Stimulated activated CD4-positive, alpha-beta T cell treated with anti-CD3 and anti-CD28 coated beads, Interleukin-2, amount 100 ng/mL, for 24 hours (primary cell): Measurements from ENCODE around the gene FUOM.
A peak's percentile ranks its signal among the peaks of the same experiment; 100 is the strongest.
"Not testable (repeated sequence)": the region's sequence is repeated elsewhere in the genome, so short reads cannot be mapped to it uniquely, and the experiment has no call there.

Experiments used
- DNase-seq, 2 donors: peaks; one replicate each; pipeline ENCODE4 v3.0.0-alpha.2; 2020

FUOM gene

DNA sequence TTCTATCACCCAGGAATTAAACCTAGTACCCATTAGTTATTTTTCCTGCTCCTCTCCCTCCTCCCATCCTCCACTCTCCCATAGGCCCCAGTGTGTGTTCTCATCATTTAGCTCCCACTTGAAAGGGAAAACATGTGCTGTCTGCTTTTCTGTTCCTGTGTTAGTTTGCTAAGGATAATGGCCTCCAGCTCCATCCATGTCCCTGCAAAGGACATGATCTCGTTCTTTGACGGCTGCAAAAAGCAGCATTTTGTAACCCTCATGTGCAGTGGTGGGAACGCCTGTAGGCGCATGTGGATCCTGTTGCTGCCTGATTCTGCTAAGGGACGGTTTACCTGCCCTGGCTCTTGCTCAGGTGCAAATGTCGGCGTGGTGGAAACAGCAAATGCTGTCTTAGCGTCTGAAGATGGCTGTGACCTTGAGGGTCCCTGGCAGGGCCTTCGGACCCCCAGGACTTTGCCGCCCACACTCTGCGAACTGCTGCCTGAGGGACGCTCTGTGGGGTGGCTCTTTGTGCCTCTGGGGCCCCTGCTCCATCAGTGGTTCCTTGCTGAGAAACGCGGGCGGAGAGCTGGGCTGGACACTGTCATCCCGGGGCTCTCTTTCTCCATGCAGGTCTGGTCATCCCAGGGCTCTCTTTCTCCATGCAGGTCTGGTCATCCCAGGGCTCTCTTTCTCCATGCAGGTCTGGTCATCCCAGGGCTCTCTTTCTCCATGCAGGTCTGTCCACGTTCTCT lies 30.6 kb upstream of the FUOM start:
- DNase-seq = no peak

DNA sequence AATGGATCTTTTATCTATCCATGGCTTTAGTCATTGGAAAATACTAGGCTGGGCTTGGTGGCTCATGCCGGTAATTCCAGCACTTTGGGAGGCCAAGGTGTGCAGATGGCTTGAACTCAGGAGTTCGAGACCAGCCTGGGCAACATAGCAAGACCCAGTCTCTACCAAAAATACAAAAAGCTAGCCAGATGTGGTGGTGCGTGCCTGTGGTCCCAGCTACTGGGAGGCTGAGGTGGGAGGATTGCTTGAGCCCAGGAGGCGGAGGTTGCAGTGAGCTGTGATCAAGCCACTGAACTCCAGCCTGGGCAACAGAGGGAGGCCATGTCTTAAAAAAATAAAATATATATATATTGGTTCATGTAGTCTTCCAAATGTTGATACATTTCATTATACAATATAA lies 29.1 kb upstream of the FUOM start:
- not testable (repeated sequence) for DNase-seq

DNA sequence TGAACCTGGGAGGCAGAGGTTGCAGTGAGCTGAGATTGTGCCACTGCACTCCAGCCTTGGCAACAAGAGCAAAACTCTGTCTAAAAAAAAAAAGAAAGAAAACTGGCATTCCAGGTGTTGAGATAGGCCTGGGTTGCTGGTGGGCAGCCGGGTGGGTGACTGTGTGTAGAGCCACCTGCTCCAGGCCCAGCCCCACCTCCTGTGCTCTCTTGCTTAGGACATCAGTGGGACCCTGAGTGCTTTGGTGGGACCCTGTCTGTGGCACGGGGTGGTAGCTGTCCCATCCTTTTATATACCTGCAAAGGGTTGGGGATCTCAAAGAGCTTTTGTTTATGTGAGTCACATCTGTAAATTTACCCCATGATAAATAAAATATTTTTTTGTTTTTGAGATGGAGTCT lies 27.4 kb upstream of the FUOM start:
- DNase-seq = no peak

DNA sequence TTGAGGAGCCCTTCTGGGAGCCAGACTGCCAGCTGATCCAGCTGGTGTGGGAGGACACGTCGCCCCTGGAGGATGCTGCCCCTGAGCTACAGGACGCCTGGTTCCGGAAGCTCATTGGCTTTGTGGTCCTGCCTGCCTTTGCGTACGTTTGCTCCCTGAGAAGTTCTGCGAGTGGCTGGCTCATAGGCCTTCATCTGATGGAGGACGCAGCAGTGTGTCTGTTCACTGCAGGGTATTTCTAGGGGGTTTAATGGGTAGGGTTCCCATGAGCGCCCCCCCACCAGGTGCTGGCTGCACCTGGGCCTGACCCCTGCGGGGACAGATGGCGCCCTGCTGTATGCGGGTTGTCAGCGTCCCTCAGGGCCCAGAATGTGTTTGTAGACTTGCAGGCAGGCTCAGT lies 26.3 kb upstream of the FUOM start:
- DNase-seq = no peak

DNA sequence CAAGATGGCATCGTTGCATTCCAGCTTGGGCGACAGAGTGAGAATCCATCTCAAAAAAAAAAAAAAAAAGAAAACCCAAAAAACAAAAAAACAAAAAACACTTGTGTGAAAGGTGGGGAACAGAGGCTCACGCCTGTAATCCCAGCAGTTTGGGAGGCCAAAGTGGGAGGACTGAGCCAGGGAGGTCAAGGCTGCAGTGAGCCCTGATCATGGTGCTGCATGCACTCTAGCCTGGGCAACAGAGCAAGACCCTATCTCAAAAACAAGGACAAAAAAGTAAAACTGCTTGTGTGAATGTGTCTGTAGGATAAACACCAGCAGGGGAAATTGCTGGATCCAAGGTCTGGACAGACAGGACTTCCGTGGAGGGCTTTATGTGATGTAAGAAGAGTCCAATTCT lies 25.7 kb upstream of the FUOM start:
- DNase-seq = no peak

DNA sequence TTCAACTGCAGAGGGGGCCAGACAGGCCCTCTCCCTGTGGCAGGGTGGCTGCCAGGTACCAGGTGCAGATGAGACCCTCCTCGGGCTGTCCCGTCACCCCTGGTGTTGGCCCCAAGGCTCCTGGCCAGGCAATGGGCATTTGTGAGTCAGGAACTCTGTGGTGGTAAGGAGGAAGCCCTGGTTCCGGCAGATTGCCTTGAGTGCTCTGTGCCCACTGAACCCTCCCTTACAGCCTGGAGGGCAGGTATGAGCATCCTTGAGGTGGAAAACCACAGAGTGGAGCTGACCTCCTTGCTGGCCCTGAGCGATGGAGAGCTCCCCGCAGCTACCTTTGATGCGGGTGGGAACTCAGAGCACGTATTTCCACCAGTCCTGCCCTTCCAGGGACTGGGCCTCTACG lies 23.2 kb upstream of the FUOM start:
- no peak for DNase-seq

DNA sequence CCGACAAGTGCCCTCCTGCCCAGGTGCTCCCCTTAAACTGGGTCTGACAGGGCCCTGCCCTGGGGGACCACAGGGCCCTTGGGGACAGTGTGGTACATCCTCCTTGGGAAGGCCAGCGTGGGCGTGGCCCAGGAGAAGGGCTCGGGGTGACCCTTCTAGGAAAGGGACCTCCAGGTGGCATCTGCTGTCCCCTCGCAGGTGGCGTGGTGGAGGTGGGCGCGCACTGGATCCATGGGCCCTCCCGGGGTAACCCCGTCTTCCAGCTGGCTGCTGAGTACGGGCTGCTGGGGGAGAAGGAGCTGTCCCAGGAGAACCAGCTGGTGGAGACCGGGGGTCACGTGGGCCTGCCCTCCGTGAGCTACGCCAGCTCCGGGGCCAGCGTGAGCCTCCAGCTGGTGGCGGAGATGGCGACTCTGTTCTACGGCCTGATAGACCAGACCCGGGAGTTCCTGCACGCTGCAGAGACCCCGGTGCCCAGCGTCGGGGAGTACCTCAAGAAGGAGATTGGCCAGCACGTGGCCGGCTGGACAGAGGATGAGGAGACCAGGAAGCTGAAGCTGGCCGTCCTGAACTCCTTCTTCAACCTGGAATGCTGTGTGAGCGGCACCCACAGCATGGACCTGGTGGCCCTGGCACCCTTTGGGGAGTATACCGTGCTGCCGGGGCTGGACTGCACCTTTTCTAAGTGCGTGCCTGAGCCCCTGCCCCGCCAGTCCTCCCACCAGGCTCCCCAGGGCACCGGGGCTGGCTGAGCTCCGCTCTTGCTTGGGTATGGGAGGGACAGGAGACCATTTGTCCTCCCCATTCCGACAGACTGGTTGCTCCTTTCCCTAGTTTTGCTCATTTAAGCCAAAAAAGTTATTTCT lies 22.2 kb upstream of the FUOM start:
- DNase-seq = no peak

DNA sequence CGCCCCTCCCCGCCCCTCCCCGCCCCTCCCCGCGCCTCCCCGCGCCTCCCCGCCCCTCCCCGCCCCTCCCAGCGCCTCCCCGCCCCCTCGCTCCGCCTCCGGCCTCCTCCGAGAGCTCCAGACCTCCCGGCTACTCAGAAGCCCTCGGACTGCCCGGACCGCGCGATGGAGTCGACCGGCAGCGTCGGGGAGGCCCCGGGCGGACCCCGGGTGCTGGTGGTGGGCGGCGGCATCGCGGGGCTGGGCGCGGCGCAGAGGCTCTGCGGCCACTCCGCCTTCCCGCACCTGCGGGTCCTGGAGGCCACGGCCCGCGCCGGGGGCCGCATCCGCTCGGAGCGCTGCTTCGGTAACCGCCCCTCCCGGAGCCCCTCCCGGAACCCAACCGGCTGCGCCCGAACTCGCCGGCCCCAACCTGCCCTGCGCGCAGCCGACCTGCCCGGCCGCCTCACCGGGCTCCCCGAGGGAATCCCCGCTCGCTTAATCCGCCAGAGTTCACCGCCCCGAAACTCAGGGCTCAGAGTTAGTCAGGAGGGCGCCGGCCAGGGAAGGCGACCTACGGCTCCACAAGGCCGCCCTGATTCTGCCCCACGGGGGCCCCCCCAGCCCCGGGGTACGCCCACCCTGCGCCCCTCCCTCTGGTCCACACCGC lies 21.5 kb upstream of the FUOM start, which contains the start of gene PAOX:
Gene PAOX, plus strand, starts transcription at position 111 of the 649 bp plus-strand sequence. Its CDS starts 55 bp downstream, at position 166.
- DNase-seq = peak; percentile 70

DNA sequence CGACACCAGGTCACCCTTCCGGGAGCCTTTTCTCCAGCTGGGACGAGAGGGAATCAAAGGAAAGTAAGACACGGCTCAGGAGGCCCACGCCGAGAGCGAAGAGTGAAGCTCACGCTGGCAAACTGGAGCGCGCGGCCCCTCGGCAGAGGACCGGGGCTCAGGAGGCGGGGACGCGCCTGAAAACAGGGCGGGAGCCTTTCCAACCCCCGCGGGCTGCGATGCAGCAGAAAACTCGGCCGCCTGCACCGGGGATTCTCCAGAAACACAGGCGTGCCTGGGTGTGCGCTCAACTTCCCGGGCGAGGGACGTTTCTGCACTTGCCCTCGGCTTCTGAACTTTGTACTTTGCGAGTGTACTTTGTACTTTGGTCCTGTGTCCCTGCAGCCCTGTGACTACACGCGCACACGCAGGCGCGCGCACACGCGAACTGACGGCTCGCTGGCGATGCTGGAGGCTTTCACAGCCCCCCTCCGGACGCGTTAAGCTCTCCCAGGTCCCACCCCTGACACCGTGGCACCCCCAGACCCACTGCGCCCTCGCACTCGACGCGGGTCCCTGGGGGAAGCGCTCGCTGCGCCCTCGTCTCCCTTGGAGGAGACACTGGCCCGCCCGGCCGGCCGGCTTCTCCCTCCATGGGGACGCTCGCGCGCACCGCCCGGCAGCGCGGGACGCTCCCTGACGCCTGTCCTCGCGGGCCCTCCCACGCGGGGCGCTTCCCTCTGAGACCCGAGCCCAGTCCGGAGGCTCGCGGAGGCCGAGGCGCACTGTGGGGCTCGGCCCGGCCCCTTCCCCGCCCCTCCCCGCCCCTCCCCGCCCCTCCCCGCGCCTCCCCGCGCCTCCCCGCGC lies 20.7 kb upstream of the FUOM start:
- DNase-seq = peak; percentile 65 to 69

DNA sequence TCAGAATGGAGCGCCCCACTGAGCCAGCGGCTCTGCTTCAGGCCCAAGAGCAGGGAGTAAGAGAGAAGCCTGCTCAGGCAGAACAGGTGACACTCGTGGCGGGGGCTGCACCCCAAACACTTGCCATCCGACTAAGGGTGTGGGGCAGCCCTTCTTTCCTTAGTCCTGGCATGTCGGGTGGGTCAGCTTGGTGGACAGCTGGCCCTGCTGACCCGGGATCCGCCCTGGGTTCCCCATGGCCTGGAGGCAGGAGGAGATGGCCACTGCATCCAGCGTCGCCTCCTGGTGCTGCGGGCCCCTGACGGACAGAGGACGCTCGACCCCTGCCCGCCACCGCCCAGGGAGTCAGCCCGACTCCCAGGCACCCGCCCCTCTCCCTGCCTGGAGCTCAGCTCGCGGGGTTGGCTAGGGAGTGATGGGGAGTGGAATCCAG lies 20.0 kb upstream of the FUOM start:
- no peak for DNase-seq

DNA sequence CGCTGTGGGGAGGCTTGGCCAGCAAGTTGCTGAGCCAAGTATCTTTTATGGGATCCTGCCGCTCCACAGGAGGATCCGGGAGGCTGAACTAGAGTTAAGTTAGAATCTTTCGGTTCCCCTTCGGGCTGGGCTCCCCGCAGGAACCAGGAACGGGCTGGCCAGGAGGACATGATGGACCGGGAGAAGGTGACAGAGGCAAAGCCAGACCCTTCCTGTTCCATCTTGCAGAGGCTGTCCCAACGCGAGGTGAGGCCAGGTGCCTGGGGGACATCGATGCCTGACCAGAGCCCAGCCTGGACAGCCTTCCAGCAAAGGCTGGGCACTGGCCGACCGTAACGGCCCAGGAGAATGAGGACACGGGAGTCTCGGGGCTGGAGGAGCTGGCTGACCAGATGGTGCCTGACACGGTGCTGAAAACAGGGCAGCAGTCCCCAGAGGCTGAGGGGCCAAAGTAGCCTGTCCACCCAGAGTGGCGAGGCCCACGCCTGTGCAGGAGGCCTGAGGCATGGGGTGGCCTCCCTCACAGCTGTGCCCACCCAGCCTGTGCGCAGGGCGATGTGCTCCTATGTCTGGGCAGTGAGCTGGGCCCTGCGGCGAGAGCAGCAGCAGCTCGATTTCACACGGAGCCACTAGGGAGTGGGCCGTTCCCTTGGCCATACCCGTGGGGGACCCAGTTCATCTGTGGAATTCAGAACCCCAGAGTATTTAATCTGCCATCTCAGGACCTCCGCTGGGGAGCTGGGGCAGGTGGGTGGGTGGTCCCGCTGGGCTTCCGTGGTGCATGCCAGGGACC lies 19.4 kb upstream of the FUOM start:
- no peak for DNase-seq

DNA sequence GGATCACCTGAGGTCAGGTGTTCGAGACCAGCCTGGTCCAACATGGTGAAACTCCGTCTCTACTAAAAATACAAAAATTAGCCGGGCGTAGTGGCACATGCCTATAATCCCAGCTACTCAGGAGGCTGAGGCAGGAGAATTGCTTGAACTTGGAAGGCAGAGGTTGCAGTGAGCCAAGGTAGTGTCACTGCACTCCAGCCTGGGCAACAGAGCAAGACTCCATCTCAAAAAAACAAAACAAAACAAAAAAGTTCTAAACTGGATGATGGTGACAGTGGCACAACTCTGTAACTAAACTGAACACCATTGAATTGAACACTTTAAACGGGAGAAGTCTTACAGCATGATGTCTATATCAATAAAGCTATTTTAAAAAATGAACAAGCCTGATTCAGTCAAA lies 18.4 kb upstream of the FUOM start:
- DNase-seq = not testable (repeated sequence)

DNA sequence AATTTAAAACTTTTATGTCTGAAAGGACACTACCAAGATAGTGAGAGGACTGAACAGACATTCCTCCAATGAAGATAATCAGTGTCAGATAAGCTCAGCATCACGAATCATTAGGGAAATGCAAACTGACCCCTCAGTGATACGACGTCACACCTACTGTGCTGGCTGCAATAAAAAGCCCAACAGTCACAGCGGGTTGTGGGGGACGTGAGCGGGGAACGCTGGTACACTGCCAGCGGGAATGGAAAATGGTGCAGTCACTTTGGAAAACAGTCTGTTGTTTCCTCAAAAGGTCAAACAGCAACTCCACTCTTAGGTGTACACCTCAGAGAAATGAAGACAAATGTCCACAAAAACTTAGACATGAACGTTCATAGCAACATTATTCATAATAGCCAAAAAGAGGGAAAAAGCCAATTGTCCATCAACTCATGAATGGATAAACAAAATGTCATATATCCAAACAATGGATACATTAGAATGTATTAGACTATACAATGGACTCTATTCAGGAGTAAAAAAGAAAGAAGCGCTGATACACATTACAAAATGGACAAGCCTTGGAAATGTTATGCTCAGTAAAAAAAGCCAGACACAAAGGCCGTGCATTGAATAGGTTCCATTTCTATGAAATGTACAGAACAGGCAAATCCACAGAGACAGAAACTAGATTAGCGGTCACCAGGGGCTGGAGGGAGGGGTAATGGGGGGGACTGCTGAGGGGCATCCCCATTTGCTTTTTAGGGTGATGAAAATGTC lies 17.7 kb upstream of the FUOM start:
- DNase-seq = no peak

DNA sequence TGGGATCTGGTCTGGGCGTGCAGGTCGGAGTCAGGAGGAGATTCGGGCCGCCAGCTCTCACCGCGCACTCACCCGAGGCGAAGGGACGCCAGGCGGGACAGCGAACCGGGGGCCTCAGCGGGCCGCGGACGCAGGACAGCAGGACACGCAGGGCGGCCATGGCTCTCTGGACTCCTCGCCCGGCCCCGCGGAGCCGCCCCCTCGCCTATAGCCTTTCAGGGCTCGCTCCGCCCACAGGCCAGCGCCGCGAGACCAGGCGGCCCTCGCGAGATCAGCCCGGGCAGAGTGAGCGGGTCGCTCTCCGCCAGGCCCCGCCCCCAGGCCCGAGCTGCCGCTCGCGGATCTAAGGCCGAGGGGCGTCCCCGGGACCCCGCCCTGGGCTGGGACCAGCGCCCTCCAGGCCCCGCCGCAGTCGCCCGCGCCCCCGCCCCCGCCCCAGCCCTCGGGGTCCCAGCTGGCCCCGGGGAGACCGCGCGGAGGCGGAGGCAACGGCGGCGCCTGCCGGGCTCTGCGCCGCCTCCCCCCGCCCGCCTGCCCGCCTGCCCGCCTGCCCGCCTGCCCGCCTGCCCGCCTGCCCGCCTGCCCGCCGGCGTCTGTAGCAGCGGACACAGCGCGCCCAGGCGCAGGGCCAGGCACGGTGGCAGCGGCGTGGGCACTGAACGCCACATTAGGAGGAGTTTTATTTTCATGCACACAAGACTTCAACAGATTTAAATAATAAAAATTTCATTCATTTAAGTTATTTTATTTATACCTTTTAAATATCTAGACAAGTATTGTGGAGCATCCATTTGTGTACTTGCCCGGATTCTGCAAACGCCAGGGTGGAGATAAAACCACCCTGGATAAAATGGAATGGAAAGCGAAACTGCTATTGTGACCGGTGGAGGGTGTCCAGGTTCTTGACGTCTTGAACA lies 15.6 kb upstream of the FUOM start, which contains the start of gene ECHS1:
Gene ECHS1, minus strand, starts transcription at position 181 of the 917 bp plus-strand sequence. Its CDS starts 21 bp downstream, at position 160.
- DNase-seq = peak; percentile 94 to 97

DNA sequence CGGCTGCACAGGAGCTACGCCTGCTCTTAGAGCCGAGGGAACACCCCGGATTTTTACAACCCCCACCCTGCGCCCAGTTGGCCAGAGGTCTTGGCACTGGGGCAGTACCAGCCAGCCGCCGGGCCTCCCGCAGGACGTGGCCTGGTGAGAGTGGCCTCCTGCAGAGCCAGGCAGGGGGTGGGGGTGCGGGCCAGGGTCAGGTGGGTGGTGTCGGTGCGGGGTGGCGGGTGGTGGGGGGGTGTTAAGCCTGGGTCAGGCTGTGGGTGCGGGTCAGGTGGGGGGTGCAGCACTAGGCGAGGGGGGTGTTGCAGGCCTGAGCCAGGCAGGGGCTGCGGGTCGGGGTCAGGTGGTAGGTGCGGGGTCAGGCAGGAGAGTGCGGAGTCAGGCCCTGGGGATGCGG lies 14.7 kb upstream of the FUOM start:
- DNase-seq = no peak

DNA sequence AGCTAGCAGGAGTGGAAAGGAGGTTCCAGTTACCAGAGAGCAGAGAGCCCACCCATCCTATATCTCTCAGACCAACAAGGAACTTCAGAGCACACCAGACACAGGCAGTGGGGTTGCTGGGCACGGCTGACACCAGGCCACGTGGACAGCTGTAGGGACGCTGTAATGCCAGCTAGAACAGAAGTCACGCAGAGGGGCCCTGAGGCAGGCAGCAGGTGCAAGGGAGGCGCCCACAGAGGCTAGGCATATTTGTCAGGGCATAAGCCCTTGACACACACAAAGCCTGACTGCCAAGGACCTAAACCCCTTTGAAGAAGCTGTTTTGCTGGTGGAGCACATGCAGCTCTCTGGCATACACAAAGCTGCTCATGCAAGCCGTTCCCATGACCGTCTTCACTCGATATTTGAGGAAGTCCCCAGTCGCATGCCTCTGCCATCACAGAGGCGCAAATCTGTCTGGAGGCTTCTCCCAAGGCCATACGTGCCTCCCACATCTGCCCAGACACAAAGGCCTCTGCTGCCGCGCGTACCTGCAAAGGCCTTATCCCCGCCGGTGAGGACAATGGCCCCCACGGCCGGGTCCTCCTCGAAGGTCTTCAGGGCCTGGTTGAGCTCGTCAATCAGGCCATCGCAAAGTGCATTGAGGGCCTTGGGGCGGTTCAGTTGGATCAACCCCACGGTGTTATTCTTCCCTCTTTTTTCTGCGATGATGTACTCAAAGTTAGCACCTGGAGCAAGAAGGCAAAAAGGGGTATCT lies 12.4 kb upstream of the FUOM start:
- no peak for DNase-seq

DNA sequence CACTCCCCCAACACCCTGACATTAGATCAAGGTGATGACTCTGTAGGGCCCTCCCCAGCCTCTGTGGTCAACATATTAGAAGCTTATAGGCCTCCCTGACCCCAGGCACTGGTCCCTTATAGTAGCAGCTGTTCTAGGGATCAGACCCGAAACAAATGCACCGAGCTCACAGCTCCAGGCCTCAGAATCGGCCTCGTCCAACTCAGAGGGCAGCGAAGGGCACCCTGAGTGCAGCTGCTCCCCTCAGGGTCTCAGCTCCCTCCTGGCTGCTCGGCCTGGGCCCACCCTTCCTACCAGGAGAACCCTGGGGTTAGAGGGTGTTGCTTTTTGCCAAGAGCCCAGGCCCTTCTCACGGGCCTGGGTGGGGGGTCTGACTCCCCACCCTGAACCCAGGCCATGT lies 10.3 kb upstream of the FUOM start:
- DNase-seq = no peak

DNA sequence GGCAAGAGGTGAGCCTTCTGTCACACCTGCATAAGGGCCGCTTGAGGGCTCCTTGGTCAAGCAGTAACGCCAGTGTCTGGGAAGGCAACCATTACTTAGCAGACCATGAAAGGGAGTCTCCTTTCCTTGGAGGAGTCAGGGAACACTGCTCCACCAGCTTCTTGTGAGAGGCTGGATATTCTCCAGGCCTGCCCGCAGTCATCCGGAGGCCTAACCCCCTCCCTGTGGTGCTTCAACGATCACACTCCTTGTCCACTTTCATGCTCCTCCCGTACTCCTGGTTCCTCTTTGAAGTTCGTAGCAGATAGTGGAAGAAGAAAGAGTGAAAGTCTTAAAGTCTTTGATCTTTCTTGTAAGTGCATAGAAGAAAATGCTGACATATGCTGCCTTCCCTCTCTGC lies 9.6 kb upstream of the FUOM start:
- DNase-seq = not testable (repeated sequence)

DNA sequence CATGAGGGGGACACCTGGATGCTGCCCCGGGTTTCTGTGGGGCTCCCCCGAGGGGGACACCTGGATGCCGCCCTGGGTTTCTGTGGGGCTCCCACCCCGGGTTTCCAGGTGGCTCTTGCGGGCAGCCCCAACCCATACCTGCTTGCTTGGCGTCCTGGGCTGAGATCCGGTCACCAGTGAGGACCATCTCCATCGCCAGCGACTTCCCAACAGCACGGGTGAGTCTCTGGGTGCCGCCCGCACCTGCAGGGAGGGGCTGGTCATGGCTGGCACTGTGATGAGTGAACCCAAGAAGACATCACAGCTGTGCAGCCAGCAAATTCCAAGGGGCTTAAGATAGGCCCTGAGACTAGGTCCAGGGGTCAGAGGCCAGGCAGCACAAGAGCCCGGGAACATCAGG lies 8.9 kb upstream of the FUOM start:
- DNase-seq = no peak
